ENCODE data around the gene SCUBE2.

The SCUBE2 gene

DNA sequence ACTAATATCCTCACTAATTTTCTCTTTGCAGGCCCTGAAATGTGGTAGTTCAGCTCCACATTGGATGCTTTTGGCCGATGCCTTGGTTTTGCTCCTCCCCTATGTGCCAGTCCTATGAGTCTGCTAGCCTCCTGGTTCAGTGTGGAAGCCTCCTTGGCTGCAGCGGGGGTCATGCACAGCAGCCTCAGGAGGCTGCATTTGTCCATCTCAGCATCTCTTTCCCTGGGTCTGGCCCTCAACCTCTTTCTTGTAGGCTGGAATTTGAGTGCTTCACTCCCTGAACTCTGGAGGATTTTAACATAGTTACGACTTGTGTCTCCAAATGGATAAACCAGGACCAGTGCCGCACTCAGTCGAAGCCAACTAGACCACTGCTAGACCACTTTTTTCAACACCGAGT, 34.9 kb downstream of the SCUBE2 start:
- H4K8ac ChIP-seq (ENCODE audit: low read depth, low read length) = no peak overlapping the region
- H3K36me3 ChIP-seq (ENCODE audit: control insufficient read depth in 1 of 2, insufficient read depth in 2 of 2, low read length in 2 of 2) = no peaks in the 10 kb centered on the region
- no peak overlapping the region for H2BK12ac ChIP-seq (ENCODE audit: low read length)
- no peak overlapping the region for H2AFZ ChIP-seq (ENCODE audit: insufficient read depth, low read length, poor library complexity)
- no peak overlapping the region for H2BK5ac ChIP-seq (ENCODE audit: low read depth, low read length, poor library complexity)
- H4K91ac ChIP-seq (ENCODE audit: low read depth, low read length) = no peak overlapping the region
- no peak for DNase-seq
- H3K9ac ChIP-seq (ENCODE audit: low read length) = no peak overlapping the region
- H3K4ac ChIP-seq (ENCODE audit: low read depth, low read length) = no peak overlapping the region
- H3K79me1 ChIP-seq (ENCODE audit: low read length) = no peaks in the 10 kb centered on the region
- H2AK5ac ChIP-seq (ENCODE audit: low read length) = no peak overlapping the region
- no peak overlapping the region for H2BK120ac ChIP-seq (ENCODE audit: insufficient read depth, low read length, poor library complexity)
- no CpG with 5 or more reads among the region's 6 CpGs for WGBS (ENCODE audit: extremely low coverage, insufficient coverage, insufficient read length)
- H3K23ac ChIP-seq (ENCODE audit: low read length) = no peak overlapping the region
- H3K4me1 ChIP-seq (ENCODE audit: control insufficient read depth in 1 of 2, insufficient read depth in 2 of 2, low read length in 2 of 2) = peaks cover 0 to 2% of the 10 kb centered on the region in 2 experiments
- H3K4me3 ChIP-seq (ENCODE audit: low read depth, low read length) = no peak overlapping the region
- no peak overlapping the region for H3K27ac ChIP-seq (ENCODE audit: low read depth, low read length)
- H3K14ac ChIP-seq (ENCODE audit: low read length) = no peak overlapping the region
- H3K27me3 ChIP-seq (ENCODE audit: insufficient read depth, low read length) = no peaks in the 10 kb centered on the region
- H3K4me2 ChIP-seq (ENCODE audit: low read length) = no peak overlapping the region
- no peaks in the 10 kb centered on the region for H3K79me2 ChIP-seq (ENCODE audit: control insufficient read depth, insufficient read depth, low read length, poor library complexity)
- H3K18ac ChIP-seq (ENCODE audit: low read length) = no peak overlapping the region
- H4K12ac ChIP-seq (ENCODE audit: low read depth, low read length) = no peak overlapping the region
- no peaks in the 10 kb centered on the region for H3K9me3 ChIP-seq (ENCODE audit: insufficient read depth, low read depth, low read length)

DNA sequence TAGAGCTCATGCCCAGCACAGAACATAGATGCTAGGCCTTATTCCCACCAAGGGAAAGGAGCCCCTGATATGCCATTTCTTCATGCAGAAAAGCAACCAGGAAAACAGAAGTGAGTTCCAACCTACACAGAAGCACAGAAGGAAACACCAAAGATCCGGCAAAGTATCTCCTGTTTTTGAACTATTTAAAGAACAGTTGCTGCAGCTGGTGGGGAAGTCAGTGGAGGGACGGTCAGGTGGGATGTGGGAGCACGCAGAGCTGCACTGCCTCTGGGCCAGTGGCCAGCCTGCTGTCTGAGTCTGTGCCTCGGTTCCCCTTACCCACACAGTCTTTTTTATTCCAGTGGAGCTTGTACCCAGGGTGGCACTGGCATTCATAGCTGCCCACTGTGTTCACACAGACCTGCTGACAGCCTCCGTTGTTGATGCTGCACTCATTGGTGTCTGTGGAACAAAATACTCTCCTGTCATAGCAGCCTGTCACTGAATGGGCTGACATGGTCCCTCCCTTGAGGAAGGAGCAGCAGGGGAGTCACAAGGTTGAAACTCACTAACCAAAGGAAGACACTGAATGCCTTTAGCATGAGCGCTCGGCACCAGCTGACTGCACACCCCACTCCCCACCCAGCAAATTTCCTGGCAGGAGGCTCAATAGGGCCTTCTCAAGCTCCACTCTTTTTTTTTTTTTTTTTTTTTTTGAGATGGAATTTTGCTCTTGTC, 37.9 kb downstream of the SCUBE2 start:
- Histone ChIP-seq H3K18ac (ENCODE audit: low read length) (no peak overlapping the region), H3K14ac (ENCODE audit: low read length) (no peak overlapping the region)
- WGBS (ENCODE audit: extremely low coverage, insufficient coverage, insufficient read length) = no CpG with 5 or more reads among the region's 7 CpGs

DNA sequence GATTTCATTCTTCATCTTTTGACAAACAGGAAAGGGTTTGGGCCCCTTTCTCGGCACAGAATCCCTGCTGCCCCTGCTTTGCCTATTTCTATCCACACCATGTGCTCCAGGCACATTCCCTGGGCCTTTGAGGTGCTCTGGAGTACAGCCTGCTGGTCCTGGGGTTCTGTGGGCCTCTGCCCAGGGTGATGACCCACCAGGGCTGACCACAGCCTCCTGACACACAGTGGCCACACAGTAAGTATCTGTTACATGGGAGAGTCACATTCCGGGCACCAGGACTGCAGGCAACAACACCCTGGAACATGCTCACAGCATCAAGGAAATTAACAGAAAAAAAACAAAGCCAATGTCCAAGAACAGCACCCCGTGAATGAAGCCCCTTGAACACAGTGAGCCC, 39.1 kb downstream of the SCUBE2 start:
- Histone ChIP-seq H2BK5ac (ENCODE audit: low read depth, low read length, poor library complexity) (no peak overlapping the region), H3K18ac (ENCODE audit: low read length) (no peak overlapping the region), H3K14ac (ENCODE audit: low read length) (no peak overlapping the region), H3K27me3 (ENCODE audit: insufficient read depth, low read length) (no peaks in the 10 kb centered on the region), H2BK12ac (ENCODE audit: low read length) (no peak overlapping the region), H3K4ac (ENCODE audit: low read depth, low read length) (no peak overlapping the region), H2AK5ac (ENCODE audit: low read length) (no peak overlapping the region), H3K4me1 (ENCODE audit: control insufficient read depth in 1 of 2, insufficient read depth in 2 of 2, low read length in 2 of 2) (peaks cover 2 to 3% of the 10 kb centered on the region in 2 experiments), H3K79me2 (ENCODE audit: control insufficient read depth, insufficient read depth, low read length, poor library complexity) (no peaks in the 10 kb centered on the region), H3K9ac (ENCODE audit: low read length) (no peak overlapping the region), H2BK120ac (ENCODE audit: insufficient read depth, low read length, poor library complexity) (no peak overlapping the region), H3K79me1 (ENCODE audit: low read length) (no peaks in the 10 kb centered on the region), H3K9me3 (ENCODE audit: insufficient read depth, low read depth, low read length) (no peaks in the 10 kb centered on the region), H3K36me3 (ENCODE audit: control insufficient read depth in 1 of 2, insufficient read depth in 2 of 2, low read length in 2 of 2) (no peaks in the 10 kb centered on the region), H2AFZ (ENCODE audit: insufficient read depth, low read length, poor library complexity) (no peak overlapping the region), H3K27ac (ENCODE audit: low read depth, low read length) (no peak overlapping the region), H4K91ac (ENCODE audit: low read depth, low read length) (no peak overlapping the region), H3K4me2 (ENCODE audit: low read length) (no peak overlapping the region), H4K8ac (ENCODE audit: low read depth, low read length) (no peak overlapping the region), H3K4me3 (ENCODE audit: low read depth, low read length) (no peak overlapping the region), H4K12ac (ENCODE audit: low read depth, low read length) (no peak overlapping the region), H3K23ac (ENCODE audit: low read length) (no peak overlapping the region)
- no peak for DNase-seq
- no CpG with 5 or more reads among the region's 3 CpGs for WGBS (ENCODE audit: extremely low coverage, insufficient coverage, insufficient read length)

More for the DNA sequence above, 37.9 kb downstream of the SCUBE2 start:
- Histone ChIP-seq H2BK120ac (ENCODE audit: insufficient read depth, low read length, poor library complexity) (no peak overlapping the region), H2AK5ac (ENCODE audit: low read length) (no peak overlapping the region), H3K4me3 (ENCODE audit: low read depth, low read length) (no peak overlapping the region), H2BK12ac (ENCODE audit: low read length) (no peak overlapping the region), H3K4me1 (ENCODE audit: control insufficient read depth in 1 of 2, insufficient read depth in 2 of 2, low read length in 2 of 2) (peaks cover 2 to 3% of the 10 kb centered on the region in 2 experiments), H4K8ac (ENCODE audit: low read depth, low read length) (no peak overlapping the region), H3K9ac (ENCODE audit: low read length) (no peak overlapping the region), H3K9me3 (ENCODE audit: insufficient read depth, low read depth, low read length) (no peaks in the 10 kb centered on the region), H3K27ac (ENCODE audit: low read depth, low read length) (no peak overlapping the region), H4K91ac (ENCODE audit: low read depth, low read length) (no peak overlapping the region), H2BK5ac (ENCODE audit: low read depth, low read length, poor library complexity) (no peak overlapping the region), H3K79me2 (ENCODE audit: control insufficient read depth, insufficient read depth, low read length, poor library complexity) (no peaks in the 10 kb centered on the region), H3K27me3 (ENCODE audit: insufficient read depth, low read length) (no peaks in the 10 kb centered on the region), H3K36me3 (ENCODE audit: control insufficient read depth in 1 of 2, insufficient read depth in 2 of 2, low read length in 2 of 2) (no peaks in the 10 kb centered on the region), H3K4me2 (ENCODE audit: low read length) (no peak overlapping the region), H4K12ac (ENCODE audit: low read depth, low read length) (no peak overlapping the region), H3K4ac (ENCODE audit: low read depth, low read length) (no peak overlapping the region), H3K79me1 (ENCODE audit: low read length) (no peaks in the 10 kb centered on the region), H3K23ac (ENCODE audit: low read length) (no peak overlapping the region), H2AFZ (ENCODE audit: insufficient read depth, low read length, poor library complexity) (no peak overlapping the region)
- DNase-seq = no peak

DNA sequence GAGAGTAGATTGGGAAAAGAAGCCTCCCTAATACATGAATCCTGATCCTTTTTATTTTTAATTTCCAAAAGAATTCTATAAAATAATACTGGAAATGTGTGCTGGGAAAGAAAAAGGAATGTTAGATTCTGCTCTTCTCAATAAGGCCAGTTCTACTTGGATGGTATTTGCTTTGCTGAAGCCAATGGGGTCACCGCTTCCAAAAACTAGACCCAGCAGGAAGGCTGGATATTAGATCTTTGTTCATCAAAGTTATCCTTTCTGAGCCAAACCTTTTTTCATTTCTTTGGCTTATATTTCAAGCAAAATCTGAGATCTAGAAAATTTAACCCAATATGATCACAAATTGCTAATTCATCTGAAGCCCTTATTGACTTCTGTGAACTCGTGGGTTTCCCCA, 41.4 kb downstream of the SCUBE2 start:
- Histone ChIP-seq H3K36me3 (ENCODE audit: control insufficient read depth in 1 of 2, insufficient read depth in 2 of 2, low read length in 2 of 2) (no peaks in the 10 kb centered on the region), H4K91ac (ENCODE audit: low read depth, low read length) (no peak overlapping the region), H3K14ac (ENCODE audit: low read length) (no peak overlapping the region), H3K4me1 (ENCODE audit: control insufficient read depth in 1 of 2, insufficient read depth in 2 of 2, low read length in 2 of 2) (peaks cover 2 to 3% of the 10 kb centered on the region in 2 experiments), H3K9ac (ENCODE audit: low read length) (no peak overlapping the region), H2BK12ac (ENCODE audit: low read length) (no peak overlapping the region), H3K4me2 (ENCODE audit: low read length) (no peak overlapping the region), H3K79me2 (ENCODE audit: control insufficient read depth, insufficient read depth, low read length, poor library complexity) (no peaks in the 10 kb centered on the region), H2BK120ac (ENCODE audit: insufficient read depth, low read length, poor library complexity) (no peak overlapping the region), H3K23ac (ENCODE audit: low read length) (no peak overlapping the region), H3K27ac (ENCODE audit: low read depth, low read length) (no peak overlapping the region), H3K79me1 (ENCODE audit: low read length) (no peaks in the 10 kb centered on the region), H3K27me3 (ENCODE audit: insufficient read depth, low read length) (no peaks in the 10 kb centered on the region), H3K18ac (ENCODE audit: low read length) (no peak overlapping the region), H2AFZ (ENCODE audit: insufficient read depth, low read length, poor library complexity) (no peak overlapping the region), H3K9me3 (ENCODE audit: insufficient read depth, low read depth, low read length) (no peaks in the 10 kb centered on the region), H2AK5ac (ENCODE audit: low read length) (no peak overlapping the region), H2BK5ac (ENCODE audit: low read depth, low read length, poor library complexity) (no peak overlapping the region), H4K8ac (ENCODE audit: low read depth, low read length) (no peak overlapping the region), H3K4me3 (ENCODE audit: low read depth, low read length) (no peak overlapping the region), H4K12ac (ENCODE audit: low read depth, low read length) (no peak overlapping the region), H3K4ac (ENCODE audit: low read depth, low read length) (no peak overlapping the region)
- no peak for DNase-seq
- no CpG with 5 or more reads among the region's 2 CpGs for WGBS (ENCODE audit: extremely low coverage, insufficient coverage, insufficient read length)
